ENCODE data around the gene ARFGEF3. TPM values are rescaled to one million over a fixed set of nuclear protein-coding genes. Genes with fewer than 3 reads are reported as not detected.
"Not testable (repeated sequence)": the region's sequence is repeated elsewhere in the genome, so short reads cannot be mapped to it uniquely, and the experiment has no call there.

ARFGEF3 gene
- under 1 TPM; 0.07 to 0.15 TPM for total RNA-seq

GRCh38 chr6:138161338-138162110 lies at the start of gene ARFGEF3:
TSS of gene ARFGEF3 (plus strand) at chr6:138161939. CDS start at chr6:138162087, 148 bp downstream.
- Mint-ChIP-seq H3K27ac (peak within 1 kb of the TSS; percentile 3), H3K27me3 (peaks cover 63% of the 10 kb centered on the region), H3K36me3 (no peaks in the 10 kb centered on the region), H3K4me1 (peaks cover 15% of the 10 kb centered on the region), H3K4me3 (peak within 1 kb of the TSS; percentile 62), H3K9me3 (ENCODE audit: low read depth) (no peaks in the 10 kb centered on the region)
- ATAC-seq: peak; percentile 97
- CTCF ChIA-PET: interaction anchor here (1.4 kb wide), 1 partner anchor 53 kb away, joined by 3 read pairs; no protein-coding TSS in a partner anchor
- DNase-seq: peak; percentile 57

- H3K4me1 Mint-ChIP-seq: peaks cover 10% of the 10 kb centered on the region
- DNase-seq: no peak
Observed at GRCh38 chr6:138113588-138114210, 48.0 kb upstream of the ARFGEF3 start.

GRCh38 chr6:138115201-138115600 lies 46.5 kb upstream of the ARFGEF3 start:
- peaks cover 6% of the 10 kb centered on the region for H3K4me1 Mint-ChIP-seq
- ATAC-seq (no peak), DNase-seq (no peak)
- H3K27ac Mint-ChIP-seq: no peak overlapping the region
- no peaks in the 10 kb centered on the region for H3K36me3 Mint-ChIP-seq
- H3K9me3 Mint-ChIP-seq (ENCODE audit: low read depth): no peaks in the 10 kb centered on the region
- no peak overlapping the region for H3K4me3 Mint-ChIP-seq
- CTCF ChIA-PET: interaction anchor here (0.9 to 3.8 kb wide), 27 partner anchors 9 to 476 kb away, joined by 3 to 44 read pairs (median 5); partner anchors contain the start of gene PERP
- peaks cover 36% of the 10 kb centered on the region for H3K27me3 Mint-ChIP-seq

More at GRCh38 chr6:138113588-138114210, 48.0 kb upstream of the ARFGEF3 start:
- H3K9me3 Mint-ChIP-seq (ENCODE audit: low read depth): no peaks in the 10 kb centered on the region
- ATAC-seq: no peak
- H3K27ac Mint-ChIP-seq: no peak overlapping the region
- peaks cover 35% of the 10 kb centered on the region for H3K27me3 Mint-ChIP-seq
- CTCF ChIA-PET: interaction anchor here (0.8 to 3.2 kb wide), 2 partner anchors 107 to 407 kb away, joined by 3 to 23 read pairs; no protein-coding TSS in a partner anchor
- no peak overlapping the region for H3K4me3 Mint-ChIP-seq
- H3K36me3 Mint-ChIP-seq: no peaks in the 10 kb centered on the region

- CTCF ChIA-PET: interaction anchor here (0.6 to 3.8 kb wide), 47 partner anchors 8 to 476 kb away, joined by 3 to 44 read pairs (median 4); partner anchors contain the start of genes HEBP2 and PERP
- no peak overlapping the region for H3K4me3 Mint-ChIP-seq
- no peaks in the 10 kb centered on the region for H3K9me3 Mint-ChIP-seq (ENCODE audit: low read depth)
- DNase-seq (peak; percentile 58), ATAC-seq (peak; percentile 88)
- H3K27me3 Mint-ChIP-seq: peaks cover 37% of the 10 kb centered on the region
- no peaks in the 10 kb centered on the region for H3K36me3 Mint-ChIP-seq
- H3K4me1 Mint-ChIP-seq: peaks cover 6% of the 10 kb centered on the region
- no peak overlapping the region for H3K27ac Mint-ChIP-seq
Observed at GRCh38 chr6:138115877-138116660, 45.7 kb upstream of the ARFGEF3 start.

GRCh38 chr6:138116661-138116999 lies 45.1 kb upstream of the ARFGEF3 start:
- CTCF ChIA-PET: interaction anchor here (0.6 to 3.8 kb wide), 31 partner anchors 9 to 475 kb away, joined by 3 to 44 read pairs (median 4); partner anchors contain the start of genes HEBP2 and PERP
- no peaks in the 10 kb centered on the region for H3K36me3 Mint-ChIP-seq
- no peak for ATAC-seq
- peaks cover 6% of the 10 kb centered on the region for H3K4me1 Mint-ChIP-seq
- H3K27me3 Mint-ChIP-seq: peaks cover 35% of the 10 kb centered on the region
- no peak for DNase-seq
- H3K9me3 Mint-ChIP-seq (ENCODE audit: low read depth): no peaks in the 10 kb centered on the region
- no peak overlapping the region for H3K27ac Mint-ChIP-seq
- no peak overlapping the region for H3K4me3 Mint-ChIP-seq

- Mint-ChIP-seq H3K4me3 (no peak overlapping the region), H3K36me3 (no peaks in the 10 kb centered on the region), H3K4me1 (peaks cover 6% of the 10 kb centered on the region), H3K27ac (no peak overlapping the region), H3K27me3 (peaks cover 41% of the 10 kb centered on the region), H3K9me3 (ENCODE audit: low read depth) (no peaks in the 10 kb centered on the region)
- no peak for DNase-seq
- no peak for ATAC-seq
- CTCF ChIA-PET: interaction anchor here (0.9 to 3.8 kb wide), 10 partner anchors 11 to 403 kb away, joined by 3 to 44 read pairs (median 9); partner anchors contain the start of gene PERP
Observed at GRCh38 chr6:138117376-138117914, 44.3 kb upstream of the ARFGEF3 start.

- not testable (repeated sequence) for DNase-seq; H3K36me3 Mint-ChIP-seq; H3K4me3 Mint-ChIP-seq; ATAC-seq; H3K27ac Mint-ChIP-seq; H3K9me3 Mint-ChIP-seq (ENCODE audit: low read depth); H3K4me1 Mint-ChIP-seq
- peaks cover 47% of the 10 kb centered on the region for H3K27me3 Mint-ChIP-seq
- CTCF ChIA-PET: interaction anchor here (1.2 kb wide), 1 partner anchor 473 kb away, joined by 3 read pairs; no protein-coding TSS in a partner anchor
Observed at GRCh38 chr6:138119229-138119628, 42.5 kb upstream of the ARFGEF3 start.

GRCh38 chr6:138119976-138120375 lies 41.8 kb upstream of the ARFGEF3 start:
- H3K4me1 Mint-ChIP-seq: peaks cover 6% of the 10 kb centered on the region
- H3K9me3 Mint-ChIP-seq (ENCODE audit: low read depth): no peaks in the 10 kb centered on the region
- H3K36me3 Mint-ChIP-seq: no peaks in the 10 kb centered on the region
- no peak for ATAC-seq
- no peak for DNase-seq
- peaks cover 45% of the 10 kb centered on the region for H3K27me3 Mint-ChIP-seq
- H3K4me3 Mint-ChIP-seq: no peak overlapping the region
- CTCF ChIA-PET: interaction anchor here (1.1 kb wide), 1 partner anchor 389 kb away, joined by 3 read pairs; no protein-coding TSS in a partner anchor
- H3K27ac Mint-ChIP-seq: no peak overlapping the region

- Mint-ChIP-seq H3K4me3 (no peak overlapping the region), H3K27ac (no peak overlapping the region), H3K9me3 (ENCODE audit: low read depth) (no peaks in the 10 kb centered on the region), H3K4me1 (no peaks in the 10 kb centered on the region), H3K27me3 (peaks cover 44% of the 10 kb centered on the region), H3K36me3 (no peaks in the 10 kb centered on the region)
- CTCF ChIA-PET: interaction anchor here (1.2 kb wide), 2 partner anchors 8 to 394 kb away, joined by 3 read pairs; no protein-coding TSS in a partner anchor
- DNase-seq (no peak), ATAC-seq (no peak)
Observed at GRCh38 chr6:138124096-138124495, 37.6 kb upstream of the ARFGEF3 start.

- H3K4me1 Mint-ChIP-seq: no peaks in the 10 kb centered on the region
Observed at GRCh38 chr6:138128096-138128495, 33.6 kb upstream of the ARFGEF3 start.

GRCh38 chr6:138129190-138129589 lies 32.5 kb upstream of the ARFGEF3 start:
- H3K27me3 Mint-ChIP-seq: peaks cover 40% of the 10 kb centered on the region
- CTCF ChIA-PET: interaction anchor here (2.4 kb wide), 1 partner anchor 12 kb away, joined by 10 read pairs; no protein-coding TSS in a partner anchor
- no peak overlapping the region for H3K4me3 Mint-ChIP-seq
- no peaks in the 10 kb centered on the region for H3K4me1 Mint-ChIP-seq
- H3K9me3 Mint-ChIP-seq (ENCODE audit: low read depth): no peaks in the 10 kb centered on the region
- DNase-seq (no peak), ATAC-seq (no peak)
- no peaks in the 10 kb centered on the region for H3K36me3 Mint-ChIP-seq
- H3K27ac Mint-ChIP-seq: no peak overlapping the region

More at GRCh38 chr6:138128096-138128495, 33.6 kb upstream of the ARFGEF3 start:
- H3K36me3 Mint-ChIP-seq: no peaks in the 10 kb centered on the region
- H3K4me3 Mint-ChIP-seq: no peak overlapping the region
- H3K9me3 Mint-ChIP-seq (ENCODE audit: low read depth): no peaks in the 10 kb centered on the region
- no peak for ATAC-seq
- CTCF ChIA-PET: interaction anchor here (1.0 to 2.4 kb wide), 2 partner anchors 11 to 19 kb away, joined by 3 to 10 read pairs; no protein-coding TSS in a partner anchor
- H3K27me3 Mint-ChIP-seq: peaks cover 35% of the 10 kb centered on the region
- no peak for DNase-seq
- no peak overlapping the region for H3K27ac Mint-ChIP-seq

GRCh38 chr6:138142806-138143205 lies 18.9 kb upstream of the ARFGEF3 start:
- Mint-ChIP-seq H3K27me3 (peaks cover 42% of the 10 kb centered on the region), H3K4me3 (no peak overlapping the region), H3K4me1 (no peaks in the 10 kb centered on the region), H3K27ac (no peak overlapping the region), H3K36me3 (no peaks in the 10 kb centered on the region), H3K9me3 (ENCODE audit: low read depth) (no peaks in the 10 kb centered on the region)
- DNase-seq (no peak), ATAC-seq (no peak)
- CTCF ChIA-PET: no interaction called here
